ENCODE measurements around the gene MRPS12.

MRPS12 gene

DNA sequence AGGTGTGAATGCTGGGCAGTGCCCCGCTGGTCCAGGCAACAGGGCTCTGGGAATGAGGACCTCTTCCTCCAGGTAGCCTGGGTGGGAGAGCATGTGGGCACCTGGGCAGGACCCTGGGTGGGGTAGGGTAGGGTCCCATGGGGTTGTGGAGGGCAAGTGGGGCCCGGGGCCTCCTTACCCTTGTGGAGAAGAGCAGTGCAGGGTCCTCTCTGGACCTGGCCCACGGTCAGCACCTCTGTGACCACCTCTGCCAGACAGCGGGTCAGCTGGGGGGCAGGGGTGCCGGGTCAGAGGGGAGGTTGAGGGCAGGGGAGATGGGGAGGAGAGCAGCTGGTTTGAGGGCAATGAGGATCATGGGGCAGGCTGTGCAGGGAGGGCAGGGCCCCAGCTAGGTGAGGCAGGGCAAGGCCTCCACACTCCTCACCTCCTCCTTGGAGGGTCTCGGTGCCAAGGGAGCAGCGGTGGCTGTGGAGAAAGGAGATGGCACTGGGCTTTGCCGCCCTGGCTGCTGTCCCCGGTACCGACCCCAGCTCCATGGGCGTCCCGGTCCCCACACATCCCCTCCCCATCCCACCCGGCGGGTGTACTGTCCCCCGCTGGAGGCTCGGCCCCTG is 19.2 kb upstream of the MRPS12 start:
- no peak for DNase-seq (ENCODE audit: low read depth in 2 of 2)

- no peak for DNase-seq (ENCODE audit: low read depth in 2 of 2)
Measured at GRCh38 chr19:38912600-38913514, 17.9 kb upstream of the MRPS12 start.

DNA sequence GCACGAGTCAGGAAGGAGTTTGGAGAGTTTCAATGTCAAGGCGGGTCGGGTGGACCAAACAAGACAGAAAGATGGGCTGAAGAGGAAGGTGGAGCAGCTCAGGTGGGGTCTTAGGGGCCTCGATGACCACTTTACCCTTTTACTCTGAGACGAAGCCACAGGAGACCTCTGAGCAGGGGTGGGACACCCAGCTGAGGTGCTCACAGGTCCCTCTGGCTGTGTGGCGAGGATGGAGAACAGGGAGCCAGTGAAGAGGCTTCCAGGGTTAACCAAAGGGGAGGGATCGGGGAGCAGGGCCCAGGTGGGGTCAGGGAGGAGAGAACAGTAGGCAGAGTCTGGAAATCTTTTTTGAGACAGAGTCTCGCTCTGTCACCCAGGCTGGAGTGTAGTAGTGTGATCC is 16.8 kb upstream of the MRPS12 start:
- DNase-seq (ENCODE audit: low read depth in 2 of 2), result no peak

GRCh38 chr19:38915329-38916321 is 15.1 kb upstream of the MRPS12 start:
- DNase-seq (ENCODE audit: low read depth in 2 of 2), result no peak

- no peak for DNase-seq (ENCODE audit: low read depth in 2 of 2)
Measured at GRCh38 chr19:38917516-38917915, 13.2 kb upstream of the MRPS12 start.

DNA sequence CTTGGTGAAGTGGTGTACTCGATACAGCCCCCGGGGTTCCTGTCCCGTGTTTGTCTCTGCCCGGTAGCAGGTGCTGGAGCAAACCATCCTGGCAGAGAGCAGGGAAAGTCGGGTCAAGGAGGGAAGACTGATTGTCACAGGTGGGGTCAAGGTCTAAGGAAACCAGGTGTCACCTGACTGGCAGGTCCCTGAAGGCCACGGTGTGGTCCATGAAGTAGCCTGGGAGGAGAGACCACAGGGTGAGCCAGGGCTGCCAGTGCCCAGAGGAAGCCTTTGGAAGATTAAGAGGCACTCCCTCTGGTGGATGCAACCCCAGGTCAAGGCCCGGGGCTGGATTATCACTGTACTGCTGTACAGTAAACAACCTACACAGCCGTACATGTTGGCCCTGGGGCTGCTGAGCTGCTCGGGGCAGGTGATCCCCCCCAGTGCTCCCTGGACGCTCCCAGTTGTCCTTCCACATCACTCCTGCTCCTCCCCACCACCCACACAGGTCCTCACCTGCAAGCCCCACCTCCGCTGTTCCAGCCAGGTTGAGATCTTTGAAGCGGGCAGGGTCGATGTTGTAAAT is 12.7 kb upstream of the MRPS12 start:
- DNase-seq (ENCODE audit: low read depth in 2 of 2), result no peak

DNA sequence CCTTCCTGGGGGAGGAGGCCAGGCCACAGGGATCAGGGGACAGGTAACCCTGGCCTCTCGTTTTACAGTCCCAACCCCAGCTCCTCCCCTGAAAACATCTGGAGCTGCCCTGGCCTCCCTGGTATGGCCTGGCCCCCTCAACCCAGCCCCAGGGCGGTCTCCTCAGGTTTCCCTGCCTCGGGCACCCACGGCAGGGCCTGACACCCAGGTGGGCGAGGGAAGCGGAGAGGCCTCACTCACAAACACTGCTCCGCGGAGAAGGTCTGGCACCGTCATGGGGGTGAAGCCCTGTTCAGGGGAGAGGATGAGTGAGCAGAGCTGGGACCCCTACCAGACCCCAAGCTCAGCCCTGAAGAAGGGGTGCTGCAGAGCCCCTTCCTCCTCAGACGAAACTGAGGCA is 12.2 kb upstream of the MRPS12 start:
- DNase-seq (ENCODE audit: low read depth in 2 of 2), result no peak

GRCh38 chr19:38919837-38920601 is 10.7 kb upstream of the MRPS12 start:
- DNase-seq (ENCODE audit: low read depth in 2 of 2), result no peak

DNA sequence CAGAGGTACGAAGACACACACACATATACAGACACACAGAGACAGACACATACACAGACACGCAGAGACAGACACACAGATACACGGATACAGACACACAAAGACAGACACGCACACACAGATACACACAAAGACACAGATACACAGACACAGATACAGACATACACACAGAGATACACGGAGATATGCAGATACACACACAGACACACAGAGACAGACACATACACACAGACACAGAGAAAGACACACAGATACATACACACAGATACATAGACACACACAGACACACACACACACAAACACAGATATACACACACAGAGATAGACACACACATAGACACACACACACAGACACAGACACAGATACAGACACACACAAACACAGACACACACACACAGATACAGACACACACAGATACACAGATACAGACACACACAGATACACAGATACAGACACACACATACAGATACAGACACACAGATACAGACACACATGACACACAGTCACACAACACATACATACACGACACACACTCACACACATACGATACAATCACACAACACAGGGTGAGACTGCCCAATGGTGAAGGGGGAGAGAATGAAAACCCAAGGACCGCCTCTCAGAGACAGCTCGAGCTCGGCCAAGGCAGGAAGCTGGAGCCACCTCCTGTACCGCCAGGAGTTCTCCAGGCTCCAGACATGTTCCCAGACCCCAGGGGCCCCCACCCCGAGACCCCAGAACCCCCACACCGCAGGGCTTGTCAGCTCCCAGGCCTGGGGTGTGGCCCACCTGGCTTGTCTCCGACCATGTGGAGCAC is 9.9 kb upstream of the MRPS12 start:
- no peak for DNase-seq (ENCODE audit: low read depth in 2 of 2)

- DNase-seq (ENCODE audit: low read depth in 2 of 2), result no peak
Measured at GRCh38 chr19:38921420-38922274, 9.1 kb upstream of the MRPS12 start.

GRCh38 chr19:38922482-38922881 is 8.3 kb upstream of the MRPS12 start:
- DNase-seq (ENCODE audit: low read depth in 2 of 2), result no peak

DNA sequence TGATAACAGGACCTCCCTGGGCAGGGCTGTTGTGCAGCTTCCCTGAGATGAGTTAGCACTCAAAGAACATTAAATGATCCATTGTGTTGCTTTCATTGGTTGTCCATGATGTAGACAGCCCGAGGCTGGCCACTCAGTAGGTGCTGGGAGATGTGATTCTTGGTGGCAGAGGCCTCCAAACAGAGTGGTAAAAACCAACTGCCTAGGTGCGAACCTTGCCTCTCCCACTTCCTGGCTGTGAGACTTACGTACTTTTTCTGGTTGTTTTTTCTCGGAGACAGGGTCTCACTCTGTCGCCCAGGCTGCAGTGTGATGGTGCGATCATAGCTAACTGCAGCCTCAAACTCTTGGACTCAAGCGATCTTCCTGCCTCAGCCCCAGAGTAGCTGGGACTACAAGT is 6.4 kb upstream of the MRPS12 start:
- DNase-seq (ENCODE audit: low read depth in 2 of 2), result no peak

GRCh38 chr19:38928391-38929001 is 2.2 kb upstream of the MRPS12 start:
- no peak for DNase-seq (ENCODE audit: low read depth in 2 of 2)

- peak; percentile 80 to 84 for DNase-seq (ENCODE audit: low read depth in 2 of 2)
Measured at GRCh38 chr19:38929929-38930775, 592 bp upstream of the MRPS12 start, which contains the start of gene SARS2. SARS2 (minus strand) TSS chr19:38930763; CDS start chr19:38930736, 27 bp downstream.

DNA sequence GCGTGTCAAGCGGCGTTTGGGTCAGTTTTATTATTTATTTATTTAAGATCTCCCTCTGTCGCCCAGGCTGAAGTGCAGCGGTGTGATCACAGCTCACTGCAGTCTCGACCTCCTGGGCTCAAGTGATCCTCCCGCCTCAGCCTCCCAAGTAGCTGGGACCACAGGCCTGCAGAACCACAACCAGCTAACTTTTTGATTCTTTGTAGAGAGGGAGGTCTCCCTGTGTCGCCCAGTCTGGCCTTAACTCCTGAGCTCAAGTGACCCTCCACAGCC is 713 bp downstream of the MRPS12 start:
- no peak for DNase-seq (ENCODE audit: low read depth in 2 of 2)

DNA sequence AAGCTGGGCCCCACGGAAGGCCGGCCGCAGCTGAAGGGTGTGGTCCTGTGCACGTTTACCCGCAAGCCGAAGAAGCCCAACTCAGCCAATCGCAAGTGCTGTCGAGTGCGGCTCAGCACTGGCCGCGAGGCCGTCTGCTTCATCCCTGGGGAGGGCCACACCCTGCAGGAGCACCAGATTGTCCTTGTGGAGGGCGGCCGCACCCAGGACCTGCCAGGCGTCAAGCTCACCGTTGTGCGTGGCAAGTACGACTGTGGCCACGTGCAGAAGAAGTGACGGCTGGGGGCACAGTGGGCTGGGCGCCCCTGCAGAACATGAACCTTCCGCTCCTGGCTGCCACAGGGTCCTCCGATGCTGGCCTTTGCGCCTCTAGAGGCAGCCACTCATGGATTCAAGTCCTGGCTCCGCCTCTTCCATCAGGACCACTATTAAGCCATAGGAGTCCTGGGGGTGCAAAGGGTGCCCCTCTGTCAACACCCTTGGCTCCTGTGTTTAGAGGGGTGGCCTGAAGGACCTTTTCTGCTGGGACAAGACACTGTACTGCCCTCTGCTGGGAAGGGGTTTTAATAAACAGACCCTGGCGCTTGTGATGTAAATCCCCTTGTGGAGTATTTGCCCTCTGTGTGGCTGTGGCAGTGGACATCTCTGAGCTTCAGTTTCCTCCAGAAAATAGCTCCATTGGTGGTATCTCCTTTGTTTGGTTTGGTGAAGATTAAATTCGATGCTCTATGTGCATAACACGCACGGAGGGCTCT is 1.9 kb downstream of the MRPS12 start:
- no peak for DNase-seq (ENCODE audit: low read depth in 2 of 2)

- DNase-seq (ENCODE audit: low read depth in 2 of 2), result no peak
Measured at GRCh38 chr19:38933544-38933943, 2.8 kb downstream of the MRPS12 start.
